ENCODE data around the gene ALMS1.

DNA sequence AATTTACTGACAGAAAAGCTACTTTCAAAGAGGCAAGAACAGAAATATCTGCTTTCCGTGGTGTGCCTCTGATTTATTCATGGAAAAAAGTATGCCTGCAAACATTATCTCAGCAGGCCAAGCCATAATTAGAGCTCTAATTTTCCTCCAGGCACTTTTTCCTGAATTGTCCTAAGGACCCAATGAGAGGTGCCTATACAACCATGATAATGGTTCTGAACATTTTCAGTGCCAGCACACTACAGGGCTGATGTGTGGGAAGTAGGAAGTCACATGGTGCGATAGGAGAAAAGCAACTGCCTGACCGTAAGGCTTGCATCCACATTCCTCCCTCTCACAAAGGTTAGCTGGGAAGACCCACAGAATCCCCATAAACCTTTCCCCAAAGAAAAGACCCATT lies 46.4 kb upstream of the ALMS1 start:
- TF ChIP-seq, protein P1, sequence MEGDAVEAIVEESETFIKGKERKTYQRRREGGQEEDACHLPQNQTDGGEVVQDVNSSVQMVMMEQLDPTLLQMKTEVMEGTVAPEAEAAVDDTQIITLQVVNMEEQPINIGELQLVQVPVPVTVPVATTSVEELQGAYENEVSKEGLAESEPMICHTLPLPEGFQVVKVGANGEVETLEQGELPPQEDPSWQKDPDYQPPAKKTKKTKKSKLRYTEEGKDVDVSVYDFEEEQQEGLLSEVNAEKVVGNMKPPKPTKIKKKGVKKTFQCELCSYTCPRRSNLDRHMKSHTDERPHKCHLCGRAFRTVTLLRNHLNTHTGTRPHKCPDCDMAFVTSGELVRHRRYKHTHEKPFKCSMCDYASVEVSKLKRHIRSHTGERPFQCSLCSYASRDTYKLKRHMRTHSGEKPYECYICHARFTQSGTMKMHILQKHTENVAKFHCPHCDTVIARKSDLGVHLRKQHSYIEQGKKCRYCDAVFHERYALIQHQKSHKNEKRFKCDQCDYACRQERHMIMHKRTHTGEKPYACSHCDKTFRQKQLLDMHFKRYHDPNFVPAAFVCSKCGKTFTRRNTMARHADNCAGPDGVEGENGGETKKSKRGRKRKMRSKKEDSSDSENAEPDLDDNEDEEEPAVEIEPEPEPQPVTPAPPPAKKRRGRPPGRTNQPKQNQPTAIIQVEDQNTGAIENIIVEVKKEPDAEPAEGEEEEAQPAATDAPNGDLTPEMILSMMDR (IDR thresholded peaks at IDR 0.05; ENCODE audit: borderline replicate concordance, extremely low read depth, low read length, poor library complexity, severe bottlenecking), result no peak
- TF ChIP-seq EZH2 (IDR thresholded peaks at IDR 0.05; ENCODE audit: borderline replicate concordance, low read depth, low read length, severe bottlenecking), result no peak
